GM21528 (cell line): ENCODE data around the gene FXN.

Experiments
- ATAC-seq: cut with Tn5 transposase; IDR thresholded peaks from one replicate; pipeline ENCODE4 v1.9.1; 2021; ENCODE audit warnings: mild to moderate bottlenecking, moderate library complexity; ENCODE audit not compliant: unreplicated experiment, low FRiP score

FXN gene

GRCh38 chr9:69060766-69061165, 25.2 kb downstream of the FXN start:
- ATAC-seq, result no peak

GRCh38 chr9:69062195-69062594, 26.6 kb downstream of the FXN start:
- ATAC-seq, result no peak

- no peak for ATAC-seq
Measured at GRCh38 chr9:69063839-69064238, 28.3 kb downstream of the FXN start.

GRCh38 chr9:69065660-69066059, 30.1 kb downstream of the FXN start:
- ATAC-seq, result no peak

- no peak for ATAC-seq
Measured at GRCh38 chr9:69066955-69067354, 31.4 kb downstream of the FXN start.

GRCh38 chr9:69070201-69070600, 34.6 kb downstream of the FXN start:
- ATAC-seq, result no peak

- ATAC-seq, result no peak
Measured at GRCh38 chr9:69071059-69071458, 35.5 kb downstream of the FXN start.

- no peak for ATAC-seq
Measured at GRCh38 chr9:69073103-69073502, 37.6 kb downstream of the FXN start.

- no peak for ATAC-seq
Measured at GRCh38 chr9:69074801-69075200, 39.2 kb downstream of the FXN start.

GRCh38 chr9:69076550-69076949, 41.0 kb downstream of the FXN start:
- ATAC-seq, result no peak

- no peak for ATAC-seq
Measured at GRCh38 chr9:69078069-69078468, 42.5 kb downstream of the FXN start.

GRCh38 chr9:69078581-69078980, 43.0 kb downstream of the FXN start:
- no peak for ATAC-seq

GRCh38 chr9:69079186-69079585, 43.6 kb downstream of the FXN start:
- ATAC-seq, result no peak

- no peak for ATAC-seq
Measured at GRCh38 chr9:69081261-69081660, 45.7 kb downstream of the FXN start.

GRCh38 chr9:69083321-69083720, 47.8 kb downstream of the FXN start:
- ATAC-seq, result no peak

GRCh38 chr9:69085569-69086283, 50.2 kb downstream of the FXN start:
- no peak for ATAC-seq

GRCh38 chr9:69086312-69086711, 50.8 kb downstream of the FXN start:
- ATAC-seq, result no peak

GRCh38 chr9:69086769-69087168, 51.2 kb downstream of the FXN start:
- no peak for ATAC-seq

- no peak for ATAC-seq
Measured at GRCh38 chr9:69089082-69089481, 53.5 kb downstream of the FXN start.

- ATAC-seq, result no peak
Measured at GRCh38 chr9:69089491-69089890, 53.9 kb downstream of the FXN start.

GRCh38 chr9:69090140-69090750, 54.7 kb downstream of the FXN start:
- ATAC-seq, result no peak

- no peak for ATAC-seq
Measured at GRCh38 chr9:69090946-69091345, 55.4 kb downstream of the FXN start.
